Activated CD8-positive, alpha-beta memory T cell treated with anti-CD3 and anti-CD28 coated beads, Interleukin-2, amount 50 U/mL, for 24 hours (primary cell): Measurements from ENCODE around the gene RANBP10.
"Not testable (repeated sequence)": the region's sequence is repeated elsewhere in the genome, so short reads cannot be mapped to it uniquely, and the experiment has no call there.

ENCODE experiments used
- DNase-seq: peaks from one replicate; pipeline ENCODE4 v3.0.0-alpha.2; 2020; ENCODE audit errors: extremely low read depth

Gene RANBP10

DNA sequence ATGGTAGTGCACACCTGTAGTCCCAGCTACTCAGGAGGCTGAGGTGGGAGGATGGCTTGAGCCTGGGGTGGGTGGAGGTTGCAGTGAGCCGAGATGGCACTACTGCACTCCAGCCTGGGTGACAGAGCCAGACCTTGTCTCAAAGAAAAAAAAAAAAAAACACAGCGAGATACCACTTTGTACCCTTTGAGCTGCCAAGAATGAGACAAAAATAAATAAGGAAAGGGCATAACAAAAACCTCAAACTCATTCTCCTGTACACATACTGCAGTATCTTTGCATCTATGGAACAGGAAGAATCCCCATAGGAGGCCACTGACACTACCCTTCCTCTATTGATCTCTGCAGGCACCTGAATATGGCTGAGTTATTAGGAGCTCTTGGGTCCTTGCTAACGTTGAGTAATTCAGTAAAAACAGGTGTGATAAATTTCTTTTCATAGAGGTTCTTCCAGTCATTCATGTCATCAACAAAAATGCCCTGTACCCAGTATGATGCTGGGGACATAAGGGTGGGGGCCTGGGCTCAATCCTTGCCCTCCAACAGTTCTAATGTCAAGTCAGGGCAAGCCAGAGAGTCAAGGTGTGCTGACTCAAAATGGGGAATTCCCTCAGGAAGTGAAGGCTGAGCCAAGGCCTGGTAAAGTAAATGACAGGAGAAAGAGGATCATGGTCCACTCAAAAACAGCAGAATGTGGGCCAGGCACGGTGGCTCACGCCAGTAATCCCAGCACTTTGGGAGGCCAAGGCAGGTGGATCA, 26.9 kb downstream of the RANBP10 start:
- no peak for DNase-seq

DNA sequence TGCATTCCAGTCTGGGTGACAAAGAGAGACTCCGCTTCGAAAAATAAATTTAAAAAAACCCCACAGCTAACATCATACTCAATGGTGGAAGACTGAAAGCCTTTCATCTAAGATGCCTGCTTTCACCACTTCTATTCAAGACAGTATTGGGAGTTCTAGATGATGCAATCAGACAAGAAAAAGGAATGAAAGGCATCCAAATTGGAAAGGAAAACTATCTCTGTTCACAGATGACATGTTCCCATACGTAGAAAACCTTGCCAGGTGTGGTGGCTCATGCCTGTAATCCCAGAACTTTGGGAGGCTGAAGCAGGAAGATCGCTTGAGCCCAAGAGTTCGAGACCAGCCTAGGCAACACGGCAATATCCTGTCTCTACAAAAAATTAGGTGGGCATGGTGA, 31.1 kb downstream of the RANBP10 start:
- DNase-seq, result no peak

- no peak for DNase-seq
Measured at GRCh38 chr16:67774457-67774853, 31.9 kb downstream of the RANBP10 start.

- DNase-seq, result no peak
Measured at GRCh38 chr16:67773569-67774456, 32.5 kb downstream of the RANBP10 start.

DNA sequence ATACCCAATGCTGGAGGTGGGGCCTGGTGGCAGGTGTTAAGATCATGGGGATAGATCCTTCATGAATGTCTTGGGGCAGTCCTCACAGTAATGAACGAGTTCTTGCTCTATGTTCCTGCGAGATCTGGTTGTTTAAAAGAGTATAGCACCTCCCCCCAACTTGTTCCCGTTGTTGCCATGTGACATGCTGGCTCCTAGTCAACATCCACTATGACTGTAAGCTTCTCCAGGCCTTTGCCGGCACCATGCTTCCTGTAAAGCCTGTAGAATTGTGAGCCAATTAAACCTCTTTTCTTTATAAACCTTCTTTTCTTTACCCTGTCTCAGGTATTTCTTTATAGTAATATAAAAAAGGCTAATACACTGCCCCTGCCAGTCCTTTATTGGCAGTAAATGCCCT, 33.3 kb downstream of the RANBP10 start:
- no peak for DNase-seq

GRCh38 chr16:67770346-67770991, 35.9 kb downstream of the RANBP10 start:
- DNase-seq, result no peak

DNA sequence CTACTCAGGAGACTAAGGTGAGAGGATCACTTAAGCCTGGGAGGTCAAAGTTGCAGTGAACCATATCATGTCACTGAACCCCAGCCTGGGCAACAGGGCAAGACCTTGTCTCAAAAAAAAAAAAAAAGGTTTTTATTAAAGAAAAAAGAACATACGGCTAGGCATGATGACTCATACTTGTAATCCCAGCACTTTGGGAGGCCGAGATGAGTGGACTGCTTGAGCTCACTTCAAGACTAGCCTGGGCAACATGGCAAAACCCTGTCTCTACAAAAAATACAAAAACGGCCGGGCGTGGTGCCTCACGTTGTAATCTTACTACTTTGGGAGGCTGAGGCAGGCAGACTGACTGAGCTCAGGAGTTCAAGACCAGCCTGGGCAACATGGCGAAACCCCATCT, 38.4 kb downstream of the RANBP10 start:
- DNase-seq, result no peak

DNA sequence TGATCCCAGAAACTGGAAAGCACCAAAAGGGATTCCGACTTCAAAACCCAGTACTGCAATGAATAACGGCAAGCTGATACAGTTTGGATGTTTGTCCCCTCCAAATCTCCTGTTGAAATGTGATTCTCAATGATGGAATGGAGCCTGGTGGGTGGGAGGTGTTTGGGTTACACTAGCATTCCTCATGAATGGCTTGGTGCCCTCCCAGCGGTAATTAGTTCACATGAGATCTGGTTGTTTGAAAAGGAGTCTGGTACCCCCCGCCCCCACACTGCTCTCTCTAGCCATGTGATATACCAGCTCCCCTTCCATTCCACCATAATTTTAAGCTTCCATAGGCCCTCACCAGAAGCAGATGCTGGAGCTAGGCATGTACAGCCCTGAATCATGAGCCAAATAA, 40.1 kb downstream of the RANBP10 start:
- no peak for DNase-seq

GRCh38 chr16:67764158-67764667, 42.1 kb downstream of the RANBP10 start:
- no peak for DNase-seq

DNA sequence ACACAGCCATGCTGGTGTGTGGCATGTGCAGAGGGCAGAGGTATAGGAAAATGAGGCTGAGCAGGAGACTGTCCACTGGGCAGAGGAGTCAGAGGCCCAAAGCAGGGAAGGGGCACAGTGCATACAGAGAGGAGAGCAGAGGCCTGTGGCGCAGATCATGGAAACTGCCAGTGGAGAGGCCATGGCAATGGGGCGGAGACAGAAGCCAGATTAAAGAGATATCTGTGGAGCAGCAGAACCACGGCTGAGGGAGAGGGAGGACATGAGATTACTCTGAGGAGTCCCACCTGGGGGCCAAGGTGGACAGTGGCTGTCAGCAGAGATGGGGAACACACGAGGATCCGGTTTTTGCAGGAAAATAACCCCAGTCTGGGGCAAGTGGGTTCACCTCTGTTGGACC, 43.3 kb downstream of the RANBP10 start:
- DNase-seq, result no peak

DNA sequence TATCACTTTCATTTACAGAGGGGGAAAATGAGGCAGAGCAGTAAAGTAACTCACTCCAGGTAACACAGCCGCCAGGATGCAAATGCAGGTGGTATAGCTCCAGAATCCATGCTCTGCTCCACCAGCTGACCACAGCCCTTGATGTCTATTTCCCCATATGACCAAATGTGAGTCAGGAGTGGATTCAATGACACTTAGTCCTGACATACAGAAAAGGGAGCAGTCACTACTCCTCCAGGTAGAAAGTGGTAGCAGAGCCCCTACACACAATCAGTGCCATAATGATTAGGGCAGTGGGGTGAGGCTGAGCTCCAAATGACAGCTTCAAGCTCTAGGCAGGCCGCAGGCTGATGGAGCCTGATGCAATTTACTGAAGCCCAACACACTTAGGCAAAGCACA, 44.0 kb downstream of the RANBP10 start:
- no peak for DNase-seq

- no peak for DNase-seq
Measured at GRCh38 chr16:67761924-67762323, 44.4 kb downstream of the RANBP10 start.

DNA sequence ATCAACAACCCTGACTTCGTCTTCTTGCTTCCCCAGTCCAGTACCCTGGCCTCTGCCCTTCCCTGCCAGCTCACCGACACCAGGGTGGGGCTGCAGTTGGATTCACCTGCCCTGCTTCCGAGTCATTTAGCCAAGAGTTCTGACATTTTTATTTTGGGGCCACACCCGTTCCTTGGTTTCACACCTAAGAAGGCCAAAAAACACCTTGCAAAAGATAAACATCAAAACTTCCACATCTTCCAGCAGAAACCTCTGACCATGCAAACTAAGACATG, 45.5 kb downstream of the RANBP10 start:
- DNase-seq, result no peak

GRCh38 chr16:67760206-67760955, 46.0 kb downstream of the RANBP10 start:
- DNase-seq, result no peak

DNA sequence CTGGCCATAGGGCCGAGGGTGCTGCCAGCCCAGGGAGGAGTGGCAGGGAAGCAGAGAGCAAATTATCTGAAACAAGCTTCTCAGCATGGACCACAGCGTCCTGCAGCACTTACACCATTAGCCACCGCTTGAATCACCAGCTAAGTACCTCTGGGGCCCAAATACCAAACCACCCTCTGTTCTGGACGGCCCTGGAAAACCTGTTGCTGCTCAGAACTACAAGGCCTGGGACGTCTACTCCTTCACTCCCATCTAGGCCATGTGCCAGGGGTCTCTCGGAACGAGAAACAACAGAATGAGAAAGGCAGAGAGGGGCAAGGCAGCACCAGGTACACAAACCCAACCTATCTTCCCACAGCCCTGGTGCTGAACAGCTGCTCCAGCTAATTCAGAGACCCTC, 47.4 kb downstream of the RANBP10 start:
- no peak for DNase-seq

DNA sequence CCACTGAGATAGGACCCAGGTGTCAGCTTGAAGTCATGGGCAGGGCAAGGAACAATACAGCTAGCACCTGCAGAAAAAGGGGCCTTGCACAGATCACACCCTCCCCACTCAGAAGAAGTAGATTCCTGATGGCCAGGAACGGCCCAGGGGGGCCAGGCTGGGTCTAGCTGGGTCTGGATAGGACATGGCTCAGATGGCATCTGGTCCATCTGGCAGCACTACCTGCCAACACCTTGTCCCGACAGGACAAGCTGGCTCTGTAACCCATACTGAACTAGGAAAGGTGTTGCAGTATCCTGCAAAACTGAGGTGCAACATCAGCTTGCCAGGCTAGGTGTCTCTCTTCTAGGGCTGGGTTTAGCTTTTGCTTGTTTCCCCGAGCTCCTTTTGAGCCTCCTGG, 48.4 kb downstream of the RANBP10 start:
- no peak for DNase-seq

- no peak for DNase-seq
Measured at GRCh38 chr16:67752641-67753040, 53.7 kb downstream of the RANBP10 start.

DNA sequence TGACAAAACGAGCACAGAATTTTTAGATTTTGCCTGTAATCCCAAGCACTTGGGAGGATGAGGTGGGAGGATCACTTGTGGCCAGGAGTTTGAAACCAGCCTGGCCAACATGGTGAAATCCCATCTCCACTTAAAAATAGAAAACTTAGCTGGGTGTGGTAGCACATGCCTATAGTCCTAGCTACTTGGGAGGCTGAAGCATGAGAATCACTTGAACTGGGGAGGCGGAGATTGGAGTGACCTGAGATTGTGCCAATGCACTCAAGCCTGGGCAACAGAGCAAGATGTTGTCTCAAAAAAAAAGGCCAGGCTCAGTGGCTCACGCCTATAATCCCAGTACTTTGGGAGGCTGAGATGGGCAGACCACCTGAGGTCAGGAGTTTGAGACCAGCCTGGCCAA, 55.0 kb downstream of the RANBP10 start:
- not testable (repeated sequence) for DNase-seq

GRCh38 chr16:67750466-67750865, 55.9 kb downstream of the RANBP10 start:
- DNase-seq, result no peak

GRCh38 chr16:67749436-67750078, 56.8 kb downstream of the RANBP10 start:
- no peak for DNase-seq

DNA sequence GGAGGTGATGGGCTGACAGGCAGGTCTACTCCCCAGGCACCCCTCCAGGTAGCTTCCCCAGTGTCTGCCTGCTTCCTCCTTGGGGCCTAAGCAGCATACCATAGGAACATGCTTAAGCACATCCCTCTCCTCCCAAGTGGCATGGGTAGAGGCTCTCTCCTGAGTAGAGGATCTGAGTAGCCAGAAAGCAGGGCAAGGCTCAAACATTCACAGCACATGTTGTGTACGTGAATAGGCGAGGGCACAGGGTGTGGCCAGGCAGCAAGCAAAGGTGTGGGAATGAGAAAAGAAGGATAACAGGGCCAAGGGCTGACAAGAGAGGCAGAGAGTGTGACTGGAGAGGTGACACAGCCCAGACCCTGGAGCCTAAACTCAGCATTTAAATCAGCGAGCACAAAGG, 57.5 kb downstream of the RANBP10 start:
- DNase-seq, result no peak
